CD4-positive, alpha-beta T cell treated with Interleukin-21 for 1 hour (primary cell): ENCODE data around the gene KCNIP1.
A peak's percentile ranks its signal among the peaks of the same experiment; 100 is the strongest.

ENCODE experiments used
- DNase-seq: peaks from one replicate; pipeline ENCODE4 v3.0.0-alpha.2; 2020

The KCNIP1 gene

GRCh38 chr5:170631466-170632195 is 127.8 kb downstream of the KCNIP1 start:
- DNase-seq: no peak

GRCh38 chr5:170632266-170632984 is 128.6 kb downstream of the KCNIP1 start:
- no peak for DNase-seq

- DNase-seq: peak; percentile 38
Observed at GRCh38 chr5:170632985-170633234, 129.1 kb downstream of the KCNIP1 start.

- DNase-seq: no peak
Observed at GRCh38 chr5:170633235-170634081, 129.6 kb downstream of the KCNIP1 start.

GRCh38 chr5:170634256-170634990 is 130.6 kb downstream of the KCNIP1 start:
- DNase-seq: no peak

GRCh38 chr5:170635706-170636105 is 131.9 kb downstream of the KCNIP1 start:
- DNase-seq: no peak

GRCh38 chr5:170636206-170636605 is 132.4 kb downstream of the KCNIP1 start:
- DNase-seq: no peak

GRCh38 chr5:170636801-170637477 is 133.1 kb downstream of the KCNIP1 start:
- DNase-seq: no peak

- no peak for DNase-seq
Observed at GRCh38 chr5:170638051-170638450, 134.2 kb downstream of the KCNIP1 start.

GRCh38 chr5:170638454-170639220 is 134.8 kb downstream of the KCNIP1 start:
- DNase-seq: peak; percentile 40

- DNase-seq: no peak
Observed at GRCh38 chr5:170639221-170639925, 135.6 kb downstream of the KCNIP1 start.

- DNase-seq: no peak
Observed at GRCh38 chr5:170640731-170641588, 137.1 kb downstream of the KCNIP1 start.

GRCh38 chr5:170641589-170642031 is 137.8 kb downstream of the KCNIP1 start:
- DNase-seq: no peak

- no peak for DNase-seq
Observed at GRCh38 chr5:170642066-170642735, 138.4 kb downstream of the KCNIP1 start.

GRCh38 chr5:170642776-170643436 is 139.1 kb downstream of the KCNIP1 start:
- no peak for DNase-seq

- DNase-seq: no peak
Observed at GRCh38 chr5:170643591-170643990, 139.8 kb downstream of the KCNIP1 start.

- no peak for DNase-seq
Observed at GRCh38 chr5:170644501-170644900, 140.7 kb downstream of the KCNIP1 start.

GRCh38 chr5:170648541-170648940 is 144.7 kb downstream of the KCNIP1 start:
- DNase-seq: no peak

GRCh38 chr5:170650850-170651249 is 147.0 kb downstream of the KCNIP1 start:
- DNase-seq: no peak
